B cell (primary cell): Measurements from ENCODE around the gene ABCA9. TPM values are rescaled to one million over a fixed set of nuclear protein-coding genes. Genes with fewer than 3 reads are reported as not detected.

ENCODE experiments used
- ATAC-seq: fragments of 200-7000 bp; cut with Tn5 transposase; one replicate; pipeline ENCODE4 v1.10.0; 2021; ENCODE audit warnings: low read depth, mild to moderate bottlenecking, moderate number of reproducible peaks, moderate library complexity
- CTCF ChIA-PET: fragments of 350-600 bp; sonication (Branson Sonifier 250); formaldehyde crosslinking; loops from one replicate; lab custom pipeline; 2021; ENCODE audit warnings: antibody characterized with exemption, inconsistent platforms; lab: Charles Lee
- POLR2A ChIA-PET: fragments of 350-600 bp; sonication (Branson Sonifier 250); formaldehyde crosslinking; loops from one replicate; lab custom pipeline; 2021; ENCODE audit warnings: antibody characterized with exemption; lab: Charles Lee
- DNase-seq: peaks from one replicate; pipeline ENCODE4 v3.0.0; 2013
- H2AFZ ChIP-seq: 2 replicates; pipeline ENCODE4 v1.6.1; 2012; ENCODE audit warnings: mild to moderate bottlenecking, low read depth, low read length; ENCODE audit not compliant: insufficient read depth, poor library complexity, severe bottlenecking
- H3K27ac ChIP-seq, 2 donors: 1 replicate in 1 of 2; 2 replicates in 1 of 2; pipeline ENCODE4 v1.5.1; 2012 to 2013; ENCODE audit warnings: low read length in 2 of 2, mild to moderate bottlenecking in 2 of 2, moderate library complexity in 1 of 2
- H3K27me3 ChIP-seq, 4 experiments: fragments of 200-600 bp in 1 of 4; sonication (generic) in 1 of 4; replicated peaks in 1 of 4; 1 replicate in 2 of 4; 2 replicates in 2 of 4; pipeline versions ENCODE4 v1.6.1 to v1.7.0; 2013 to 2016; ENCODE audit warnings: low read length in 3 of 4, mild to moderate bottlenecking in 2 of 4, mixed read lengths in 1 of 4, moderate library complexity in 1 of 4; ENCODE audit not compliant: insufficient read depth in 4 of 4, control insufficient read depth in 3 of 4; ENCODE audit errors: control extremely low read depth in 1 of 4
- H3K36me3 ChIP-seq, 2 experiments: replicated peaks in 1 of 2; 1 replicate in 1 of 2; 2 replicates in 1 of 2; pipeline versions ENCODE4 v1.6.1 to v1.7.1; 2013; ENCODE audit warnings: low read length in 1 of 2; ENCODE audit not compliant: insufficient read depth in 2 of 2, control insufficient read depth in 1 of 2; ENCODE audit errors: control extremely low read depth in 1 of 2, extremely low read depth in 1 of 2
- H3K4me1 ChIP-seq, 2 donors: fragments of 200-600 bp in 1 of 2; sonication (generic) in 1 of 2; 1 replicate in 1 of 2; 2 replicates in 1 of 2; pipeline versions ENCODE4 v1.5.1 to v1.6.1; 2013 to 2017; ENCODE audit warnings: low read length in 2 of 2; ENCODE audit not compliant: control insufficient read depth in 2 of 2, insufficient read depth in 2 of 2
- H3K4me2 ChIP-seq: replicated peaks from 2 replicates; pipeline ENCODE3; 2012; ENCODE audit warnings: mild to moderate bottlenecking, low read depth, low read length; ENCODE audit not compliant: poor library complexity, severe bottlenecking
- H3K4me3 ChIP-seq, 5 experiments: fragments of 200-600 bp in 1 of 5; sonication (generic) in 1 of 5; 1 replicate in 3 of 5; 2 replicates in 2 of 5; pipeline versions ENCODE4 v1.5.1 to v1.7.0; 2011 to 2016; ENCODE audit warnings: low read length in 4 of 5, mild to moderate bottlenecking in 4 of 5, low read depth in 2 of 5, control low read depth in 1 of 5, moderate library complexity in 1 of 5; ENCODE audit not compliant: insufficient read depth in 1 of 5; ENCODE audit errors: control extremely low read depth in 1 of 5, extremely low read depth in 1 of 5
- H3K79me2 ChIP-seq: fragments of 200-600 bp; sonication (generic); one replicate; pipeline ENCODE4 v1.6.0; 2016; ENCODE audit warnings: low read length; ENCODE audit not compliant: control insufficient read depth, insufficient read depth
- H3K9ac ChIP-seq: fragments of 200-600 bp; sonication (generic); 2 replicates; pipeline ENCODE4 v1.6.1; 2017; ENCODE audit warnings: mild to moderate bottlenecking, low read length, moderate library complexity
- H3K9me3 ChIP-seq, 3 donors: one replicate each; pipeline versions ENCODE4 v1.6.1 to v1.7.1; 2013; ENCODE audit warnings: low read length in 2 of 3; ENCODE audit not compliant: control insufficient read depth in 2 of 3, insufficient read depth in 1 of 3; ENCODE audit errors: control extremely low read depth in 1 of 3
- H4K20me1 ChIP-seq: 2 replicates; pipeline ENCODE4 v1.6.0; 2012; ENCODE audit warnings: mild to moderate bottlenecking, low read length; ENCODE audit not compliant: insufficient read depth, control insufficient read depth, poor library complexity, severe bottlenecking
- H3K27ac Mint-ChIP-seq: one replicate; pipeline ENCODE4 v1.8.0; 2021; ENCODE audit warnings: mixed read lengths
- H3K27me3 Mint-ChIP-seq: one replicate; pipeline ENCODE4 v1.8.0; 2021; ENCODE audit warnings: mixed read lengths
- H3K4me1 Mint-ChIP-seq: one replicate; pipeline ENCODE4 v1.8.0; 2021; ENCODE audit warnings: mixed read lengths
- H3K4me3 Mint-ChIP-seq: one replicate; pipeline ENCODE4 v1.8.0; 2021; ENCODE audit warnings: mixed read lengths
- H3K9me3 Mint-ChIP-seq: one replicate; pipeline ENCODE4 v1.8.0; 2022; ENCODE audit warnings: mixed read lengths; ENCODE audit not compliant: insufficient read depth
- EZH2 ChIP-seq: IDR thresholded peaks from 2 replicates; pipeline ENCODE4 v1.6.1; 2012; ENCODE audit warnings: borderline replicate concordance, low read depth, mild to moderate bottlenecking, moderate library complexity, low read length; ENCODE audit not compliant: insufficient read depth, poor library complexity, severe bottlenecking
- WGBS: methylation state at CpG from one replicate; pipeline ENCODE4 v1.1.5; 2013; ENCODE audit warnings: missing lambda C conversion rate; ENCODE audit not compliant: insufficient coverage; 5-methylcytosine and 5-hydroxymethylcytosine counted together
- intact Hi-C: fragments of 100-400 bp; cut with micrococcal nuclease; formaldehyde crosslinking; loops from one replicate; pipeline ENCODE4 v1.10.0; 2022
- polyA plus RNA-seq: library from polyadenylated mRNA; depleted of rRNA; stranded (reverse); fragments of >200 nt; gene quantifications from 2 replicates; pipeline ENCODE4 v1.2.3, GENCODE V29; 2012
- total RNA-seq, 2 donors: library from RNA; stranded (reverse); fragments of 120-200 nt in 1 of 2; gene quantifications; 1 replicate in 1 of 2; 2 replicates in 1 of 2; pipeline versions ENCODE4 v1.2.3 to v1.2.4, GENCODE V29; 2013 to 2022
- TF ChIP-seq, protein P1 (sequence below): fragments of 200-600 bp; IDR thresholded peaks from one replicate; pipeline ENCODE4 v1.8.0; 2022; ENCODE audit warnings: antibody characterized with exemption, mild to moderate bottlenecking

The ABCA9 gene
- total and polyA plus RNA-seq, 2 donors (not counting 1 experiment from before 2014, with no cell fraction given): 0.06 to 0.91 TPM

GRCh38 chr17:69064476-69064875 is 3.7 kb upstream of the ABCA9 start:
- Histone ChIP-seq H3K9ac (no peak overlapping the region), H3K36me3 (no peaks in the 10 kb centered on the region), H2AFZ (no peak overlapping the region), H4K20me1 (no peaks in the 10 kb centered on the region), H3K4me2 (no peak overlapping the region), H3K4me1 (peaks cover 5 to 9% of the 10 kb centered on the region in 2 donors), H3K9me3 (no peaks in the 10 kb centered on the region), H3K79me2 (no peaks in the 10 kb centered on the region), H3K27me3 (no peaks in the 10 kb centered on the region), H3K4me3 (no peak overlapping the region), H3K27ac (no peak overlapping the region)
- no peak overlapping the region for H3K27ac Mint-ChIP-seq
- no peak overlapping the region for H3K4me3 Mint-ChIP-seq
- no peaks in the 10 kb centered on the region for H3K27me3 Mint-ChIP-seq
- TF ChIP-seq EZH2: no peak
- TF ChIP-seq, protein P1, sequence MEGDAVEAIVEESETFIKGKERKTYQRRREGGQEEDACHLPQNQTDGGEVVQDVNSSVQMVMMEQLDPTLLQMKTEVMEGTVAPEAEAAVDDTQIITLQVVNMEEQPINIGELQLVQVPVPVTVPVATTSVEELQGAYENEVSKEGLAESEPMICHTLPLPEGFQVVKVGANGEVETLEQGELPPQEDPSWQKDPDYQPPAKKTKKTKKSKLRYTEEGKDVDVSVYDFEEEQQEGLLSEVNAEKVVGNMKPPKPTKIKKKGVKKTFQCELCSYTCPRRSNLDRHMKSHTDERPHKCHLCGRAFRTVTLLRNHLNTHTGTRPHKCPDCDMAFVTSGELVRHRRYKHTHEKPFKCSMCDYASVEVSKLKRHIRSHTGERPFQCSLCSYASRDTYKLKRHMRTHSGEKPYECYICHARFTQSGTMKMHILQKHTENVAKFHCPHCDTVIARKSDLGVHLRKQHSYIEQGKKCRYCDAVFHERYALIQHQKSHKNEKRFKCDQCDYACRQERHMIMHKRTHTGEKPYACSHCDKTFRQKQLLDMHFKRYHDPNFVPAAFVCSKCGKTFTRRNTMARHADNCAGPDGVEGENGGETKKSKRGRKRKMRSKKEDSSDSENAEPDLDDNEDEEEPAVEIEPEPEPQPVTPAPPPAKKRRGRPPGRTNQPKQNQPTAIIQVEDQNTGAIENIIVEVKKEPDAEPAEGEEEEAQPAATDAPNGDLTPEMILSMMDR: no peak
- no peak for ATAC-seq
- WGBS: no CpG with 5 or more reads among the region's 1 CpG
- no peak for DNase-seq
- H3K9me3 Mint-ChIP-seq: no peaks in the 10 kb centered on the region
- intact Hi-C loops: no loop called here
- POLR2A ChIA-PET: no interaction called here
- CTCF ChIA-PET: no interaction called here
- H3K4me1 Mint-ChIP-seq: peaks cover 34% of the 10 kb centered on the region

DNA sequence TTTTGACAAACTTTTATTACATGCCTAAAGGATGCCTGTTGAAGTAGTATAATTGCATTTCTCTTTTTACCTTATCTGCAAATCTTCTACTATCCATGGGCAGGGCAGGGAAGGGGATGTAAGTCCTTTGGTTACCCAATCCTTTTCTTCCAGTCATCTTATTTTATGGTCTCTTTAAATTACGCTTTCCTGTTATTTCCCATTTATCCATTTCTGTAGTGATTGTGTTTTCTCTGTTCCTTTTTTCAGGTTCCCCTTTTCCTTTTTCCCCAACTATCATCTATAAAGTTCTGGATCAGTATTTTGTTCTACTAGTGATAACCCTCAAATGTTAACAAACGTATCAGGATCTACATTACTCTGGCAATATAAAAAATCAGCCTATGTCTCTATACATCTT is 3.3 kb upstream of the ABCA9 start:
- intact Hi-C loops: no loop called here
- no peak overlapping the region for H2AFZ ChIP-seq
- POLR2A ChIA-PET: no interaction called here
- H3K27me3 ChIP-seq: no peaks in the 10 kb centered on the region
- peaks cover 31% of the 10 kb centered on the region for H3K4me1 Mint-ChIP-seq
- H3K4me2 ChIP-seq: no peak overlapping the region
- CTCF ChIA-PET: no interaction called here
- DNase-seq (no peak), ATAC-seq (no peak)
- no peaks in the 10 kb centered on the region for H3K36me3 ChIP-seq
- no peak for TF ChIP-seq EZH2
- TF ChIP-seq, protein P1: no peak
- no peak overlapping the region for H3K27ac ChIP-seq
- H3K27ac Mint-ChIP-seq: no peak overlapping the region
- no peaks in the 10 kb centered on the region for H4K20me1 ChIP-seq
- no peak overlapping the region for H3K9ac ChIP-seq
- no peak overlapping the region for H3K4me3 ChIP-seq
- H3K9me3 Mint-ChIP-seq: no peaks in the 10 kb centered on the region
- H3K27me3 Mint-ChIP-seq: no peaks in the 10 kb centered on the region
- H3K9me3 ChIP-seq: no peaks in the 10 kb centered on the region
- no peaks in the 10 kb centered on the region for H3K79me2 ChIP-seq
- WGBS: no CpG with 5 or more reads among the region's 2 CpGs
- H3K4me3 Mint-ChIP-seq: no peak overlapping the region
- H3K4me1 ChIP-seq: peaks cover 5 to 9% of the 10 kb centered on the region in 2 donors
